GM12875 (cell line): ENCODE data around the gene ASS1.

Experiments used
- H3K4me3 ChIP-seq: one replicate; pipeline ENCODE4 v1.5.1; 2011; ENCODE audit warnings: low read depth, low read length, control low read depth
- TF ChIP-seq, protein P1 (sequence below): IDR thresholded peaks from 2 replicates; pipeline ENCODE4 v1.5.1; 2011; ENCODE audit warnings: low read depth, mild to moderate bottlenecking, control low read depth, inconsistent platforms, low read length, moderate library complexity, borderline replicate concordance; ENCODE audit not compliant: insufficient read depth

ASS1 gene

DNA sequence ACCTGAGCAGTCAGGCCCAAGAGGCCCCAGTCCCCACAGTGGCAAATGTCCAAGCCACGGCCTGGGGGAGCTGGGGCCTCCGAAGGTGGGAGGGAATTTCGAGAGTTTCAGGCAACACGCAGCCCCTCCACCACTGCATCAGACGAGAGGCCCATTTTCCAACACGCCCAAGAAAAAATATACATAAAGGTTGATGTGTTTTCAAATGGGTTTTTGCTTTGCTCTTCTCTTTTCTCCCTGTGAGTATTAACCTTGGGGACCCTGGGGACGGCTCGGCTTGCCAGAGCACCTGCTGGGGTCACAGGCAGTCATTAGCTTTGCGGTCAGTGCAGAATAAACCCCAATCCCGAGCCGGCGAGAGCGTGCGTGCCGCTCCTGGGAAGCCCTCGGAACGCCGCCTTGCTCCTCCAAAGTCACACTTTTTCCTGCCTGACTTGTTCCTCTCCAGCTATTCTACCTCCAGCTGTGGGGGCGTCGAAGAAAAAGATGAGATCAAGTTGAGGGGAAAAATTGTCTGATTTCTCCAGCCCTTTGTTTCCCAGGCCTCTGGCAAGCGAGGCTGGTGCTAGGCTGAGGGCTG, 31.5 kb downstream of the ASS1 start:
- H3K4me3 ChIP-seq = no peak overlapping the region
- TF ChIP-seq, protein P1, sequence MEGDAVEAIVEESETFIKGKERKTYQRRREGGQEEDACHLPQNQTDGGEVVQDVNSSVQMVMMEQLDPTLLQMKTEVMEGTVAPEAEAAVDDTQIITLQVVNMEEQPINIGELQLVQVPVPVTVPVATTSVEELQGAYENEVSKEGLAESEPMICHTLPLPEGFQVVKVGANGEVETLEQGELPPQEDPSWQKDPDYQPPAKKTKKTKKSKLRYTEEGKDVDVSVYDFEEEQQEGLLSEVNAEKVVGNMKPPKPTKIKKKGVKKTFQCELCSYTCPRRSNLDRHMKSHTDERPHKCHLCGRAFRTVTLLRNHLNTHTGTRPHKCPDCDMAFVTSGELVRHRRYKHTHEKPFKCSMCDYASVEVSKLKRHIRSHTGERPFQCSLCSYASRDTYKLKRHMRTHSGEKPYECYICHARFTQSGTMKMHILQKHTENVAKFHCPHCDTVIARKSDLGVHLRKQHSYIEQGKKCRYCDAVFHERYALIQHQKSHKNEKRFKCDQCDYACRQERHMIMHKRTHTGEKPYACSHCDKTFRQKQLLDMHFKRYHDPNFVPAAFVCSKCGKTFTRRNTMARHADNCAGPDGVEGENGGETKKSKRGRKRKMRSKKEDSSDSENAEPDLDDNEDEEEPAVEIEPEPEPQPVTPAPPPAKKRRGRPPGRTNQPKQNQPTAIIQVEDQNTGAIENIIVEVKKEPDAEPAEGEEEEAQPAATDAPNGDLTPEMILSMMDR = no peak

DNA sequence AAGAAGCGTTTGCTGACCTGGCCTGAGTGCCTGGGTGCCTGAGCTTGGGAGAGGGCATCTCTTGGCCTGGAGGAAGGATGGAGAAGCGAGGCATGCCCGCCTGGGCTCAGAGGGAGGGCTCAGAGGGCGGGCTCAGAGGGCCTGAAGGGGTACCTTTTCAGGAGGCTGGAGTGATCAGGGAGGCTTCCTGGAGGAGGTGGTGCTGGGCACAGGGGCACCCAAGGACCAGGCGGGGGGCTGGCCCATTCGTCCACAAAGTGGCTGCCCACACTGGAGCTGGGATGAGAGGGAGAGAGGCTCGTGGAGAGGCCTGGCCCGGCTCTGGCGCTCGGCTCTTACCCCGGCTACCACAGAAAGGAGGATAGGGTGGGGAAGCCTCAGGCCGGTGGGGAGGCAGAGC, 32.8 kb downstream of the ASS1 start:
- H3K4me3 ChIP-seq = no peak overlapping the region
- TF ChIP-seq, protein P1 = no peak

DNA sequence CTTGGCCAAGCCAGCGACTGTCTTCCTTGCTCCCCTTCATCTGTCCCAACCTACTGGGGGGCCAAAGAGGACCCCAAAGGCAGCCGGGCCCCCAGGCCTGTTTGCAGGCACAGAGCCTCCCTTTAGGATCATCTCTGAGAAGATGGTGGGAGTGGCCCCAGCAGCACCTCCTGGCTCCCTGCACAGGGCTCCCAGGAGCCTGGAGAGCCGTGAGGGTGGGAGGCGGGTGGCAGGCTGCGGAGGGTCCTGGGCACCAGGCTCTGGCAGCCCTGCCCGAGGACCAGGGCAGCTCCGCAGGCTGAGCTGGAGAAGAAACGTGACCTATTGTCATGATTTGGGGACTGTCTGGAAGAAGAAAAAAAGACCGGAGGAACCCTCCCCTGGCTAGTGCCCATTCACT, 33.4 kb downstream of the ASS1 start:
- H3K4me3 ChIP-seq = no peak overlapping the region
- TF ChIP-seq, protein P1 = no peak

DNA sequence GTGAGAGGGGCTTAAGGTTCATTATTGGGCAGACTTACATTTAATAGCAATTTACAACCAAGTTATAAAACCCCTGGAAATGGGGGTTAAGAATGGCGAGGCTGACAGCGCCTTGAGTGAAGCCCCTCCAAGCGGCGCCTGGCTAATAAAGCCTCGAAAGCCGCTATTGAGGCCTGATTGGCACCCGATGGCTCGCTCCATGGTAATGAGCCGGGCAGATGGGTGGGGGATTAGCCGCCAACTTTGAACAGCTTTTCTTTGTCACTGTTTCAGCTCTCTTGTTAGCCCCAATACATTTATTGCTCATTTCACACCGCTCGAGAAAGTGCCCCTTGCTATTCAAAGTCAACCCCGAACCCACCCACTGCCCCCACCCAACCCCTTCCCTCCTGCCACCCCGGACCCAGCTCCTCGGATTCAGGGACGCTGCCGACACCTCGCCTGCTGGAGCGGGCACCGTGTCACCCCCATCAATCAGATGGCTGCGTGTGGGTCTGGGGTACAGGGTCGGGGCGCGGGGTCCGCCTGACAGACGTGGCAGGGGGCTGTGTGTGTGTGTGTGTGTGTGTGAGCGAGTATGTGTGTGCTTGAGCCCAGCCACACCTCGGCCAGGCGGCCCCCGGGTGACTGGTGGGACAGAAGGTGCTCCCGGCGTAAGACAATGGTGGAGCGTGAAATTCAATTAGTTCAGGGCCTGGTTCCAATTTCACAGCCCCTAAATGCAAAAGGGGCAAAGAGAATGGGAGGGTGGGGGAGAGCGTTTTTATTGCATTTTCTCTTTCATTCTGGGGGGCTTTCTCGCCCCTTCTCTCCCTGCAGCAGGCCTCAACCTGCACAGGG, 34.2 kb downstream of the ASS1 start:
- H3K4me3 ChIP-seq = no peak overlapping the region

DNA sequence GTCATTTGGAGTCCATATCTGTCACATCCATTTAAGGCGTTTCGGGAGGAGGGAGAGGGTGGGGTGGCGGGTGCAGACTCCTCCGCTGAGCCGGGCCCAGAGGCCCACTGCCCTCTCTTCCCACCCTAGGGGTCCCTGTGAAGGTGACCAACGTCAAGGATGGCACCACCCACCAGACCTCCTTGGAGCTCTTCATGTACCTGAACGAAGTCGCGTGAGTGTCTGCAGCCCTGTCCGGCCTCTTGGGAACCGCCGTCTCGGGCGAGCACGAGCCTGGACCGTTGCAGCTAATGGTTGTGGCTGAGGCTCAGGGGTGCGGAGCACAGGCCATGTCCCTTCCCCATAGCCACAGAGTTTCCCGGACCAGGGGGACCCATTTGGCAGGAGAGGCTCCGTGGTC, 34.8 kb downstream of the ASS1 start:
- TF ChIP-seq, protein P1 = no peak
- no peak overlapping the region for H3K4me3 ChIP-seq

More for the DNA sequence above, 34.2 kb downstream of the ASS1 start:
- TF ChIP-seq, protein P1 = no peak

DNA sequence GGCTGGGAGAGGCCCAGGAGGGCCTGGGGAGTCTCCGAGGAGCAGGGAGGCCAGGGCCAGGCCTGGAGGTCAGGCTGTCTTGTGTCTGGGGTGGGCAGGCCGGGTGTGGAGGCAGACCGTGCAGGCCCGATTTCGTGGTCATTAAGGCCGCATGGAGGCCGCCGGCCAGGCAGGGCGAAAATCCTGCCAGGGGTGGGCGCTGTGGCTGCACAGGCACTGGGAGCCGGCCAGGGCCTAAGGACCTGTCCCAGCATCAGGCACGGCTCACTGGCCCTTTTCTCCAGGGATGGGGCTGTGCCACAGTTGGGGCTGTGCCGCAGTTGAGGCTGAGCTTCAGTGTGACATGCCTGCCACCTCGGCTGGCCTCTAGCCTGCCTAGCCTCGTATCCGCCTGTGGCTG, 35.9 kb downstream of the ASS1 start:
- no peak overlapping the region for H3K4me3 ChIP-seq
- TF ChIP-seq, protein P1 = no peak

DNA sequence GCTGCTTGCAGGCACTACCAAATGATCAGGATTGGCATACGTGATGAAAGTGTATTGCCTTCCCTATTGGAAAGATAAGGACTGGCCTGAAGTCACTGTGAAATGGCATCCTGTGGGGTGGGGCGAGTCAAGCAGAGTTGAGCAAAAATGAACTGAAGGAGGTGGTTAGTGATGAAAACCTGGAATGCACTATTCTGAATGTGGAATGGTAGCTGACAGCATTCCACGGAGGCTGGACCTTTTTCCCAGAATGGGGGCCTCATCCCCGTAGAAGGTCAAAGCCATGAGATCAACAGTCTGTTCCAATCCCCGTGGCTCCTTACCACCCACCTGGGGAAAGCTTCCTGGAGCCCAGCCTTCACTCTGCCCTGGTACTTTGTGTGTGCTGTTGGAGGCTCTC, 37.7 kb downstream of the ASS1 start:
- TF ChIP-seq, protein P1 = no peak
- H3K4me3 ChIP-seq = no peak overlapping the region
